RWPE2 (cell line): ENCODE data around the gene TAP2.
"Not testable (repeated sequence)": the region's sequence is repeated elsewhere in the genome, so short reads cannot be mapped to it uniquely, and the experiment has no call there.

Experiments
- ATAC-seq: fragments of 200-7000 bp; cut with Tn5 transposase; 3 replicates; pipeline ENCODE4 v1.9.1; 2021; ENCODE audit warnings: low read depth
- DNase-seq: peaks from one replicate; pipeline ENCODE4 v3.0.0-alpha.2; 2020; ENCODE audit warnings: low spot score
- H3K27ac ChIP-seq: fragments of 450-650 bp; 2 replicates; pipeline ENCODE4 v1.5.1; 2017; ENCODE audit warnings: mild to moderate bottlenecking; ENCODE audit not compliant: poor library complexity, severe bottlenecking
- H3K27me3 ChIP-seq: fragments of 250-450 bp; sonication (Bioruptor Pico); 2 replicates; pipeline ENCODE4 v1.5.1; 2021; ENCODE audit warnings: mild to moderate bottlenecking, moderate library complexity; ENCODE audit not compliant: insufficient read depth, poor library complexity, severe bottlenecking
- H3K36me3 ChIP-seq: fragments of 250-450 bp; sonication (Bioruptor Pico); 2 replicates; pipeline ENCODE4 v1.5.1; 2020; ENCODE audit warnings: low read depth, mild to moderate bottlenecking, moderate library complexity
- H3K4me1 ChIP-seq: fragments of 250-450 bp; sonication (Bioruptor Pico); 2 replicates; pipeline ENCODE4 v1.5.1; 2021; ENCODE audit warnings: mild to moderate bottlenecking, moderate library complexity; ENCODE audit not compliant: insufficient read depth, poor library complexity, severe bottlenecking
- H3K4me3 ChIP-seq: fragments of 250-450 bp; sonication (Bioruptor Pico); 2 replicates; pipeline ENCODE4 v1.5.1; 2021; ENCODE audit warnings: mild to moderate bottlenecking, moderate library complexity; ENCODE audit not compliant: severe bottlenecking
- H3K9me3 ChIP-seq: fragments of 250-450 bp; sonication (Bioruptor Pico); 2 replicates; pipeline ENCODE4 v1.5.1; 2021; ENCODE audit warnings: mild to moderate bottlenecking, moderate library complexity; ENCODE audit not compliant: severe bottlenecking
- CTCF ChIP-seq: fragments of 450-650 bp; IDR thresholded peaks from one replicate; pipeline ENCODE4 v1.5.1; 2017; ENCODE audit warnings: mild to moderate bottlenecking, moderate library complexity; ENCODE audit not compliant: poor library complexity, severe bottlenecking

TAP2 gene

GRCh38 chr6:32814145-32814544 lies 24.4 kb downstream of the TAP2 start:
- Histone ChIP-seq H3K4me3 (no peak overlapping the region), H3K4me1 (peaks cover 6% of the 10 kb centered on the region), H3K27me3 (no peaks in the 10 kb centered on the region), H3K36me3 (no peaks in the 10 kb centered on the region), H3K9me3 (no peaks in the 10 kb centered on the region), H3K27ac (no peak overlapping the region)
- ATAC-seq (no peak), DNase-seq (no peak)
- no peak for TF ChIP-seq CTCF

DNA sequence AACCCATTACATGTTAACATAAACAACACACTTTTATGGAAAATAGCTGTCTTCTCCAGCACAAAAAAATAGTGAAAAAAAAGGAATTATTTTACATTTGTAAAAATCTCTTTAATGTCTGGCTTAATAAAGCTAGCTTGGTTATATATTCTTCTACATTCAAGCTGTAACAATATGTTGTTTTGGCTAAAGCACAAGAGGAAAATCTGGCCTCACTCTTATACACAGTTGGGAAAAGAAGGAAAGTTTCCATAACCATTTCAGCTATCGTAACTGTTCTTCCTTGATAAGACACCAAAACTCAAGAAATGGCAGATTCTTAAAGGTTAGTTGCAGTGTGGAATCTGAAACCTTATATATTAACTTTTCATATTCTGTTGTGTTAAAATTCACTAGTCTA lies 29.4 kb downstream of the TAP2 start:
- ATAC-seq (no peak), DNase-seq (no peak)
- no peaks in the 10 kb centered on the region for H3K36me3 ChIP-seq
- H3K4me1 ChIP-seq: no peaks in the 10 kb centered on the region
- H3K27ac ChIP-seq: no peak overlapping the region
- no peak for TF ChIP-seq CTCF
- H3K4me3 ChIP-seq: no peak overlapping the region
- H3K27me3 ChIP-seq: no peaks in the 10 kb centered on the region
- H3K9me3 ChIP-seq: no peaks in the 10 kb centered on the region

DNA sequence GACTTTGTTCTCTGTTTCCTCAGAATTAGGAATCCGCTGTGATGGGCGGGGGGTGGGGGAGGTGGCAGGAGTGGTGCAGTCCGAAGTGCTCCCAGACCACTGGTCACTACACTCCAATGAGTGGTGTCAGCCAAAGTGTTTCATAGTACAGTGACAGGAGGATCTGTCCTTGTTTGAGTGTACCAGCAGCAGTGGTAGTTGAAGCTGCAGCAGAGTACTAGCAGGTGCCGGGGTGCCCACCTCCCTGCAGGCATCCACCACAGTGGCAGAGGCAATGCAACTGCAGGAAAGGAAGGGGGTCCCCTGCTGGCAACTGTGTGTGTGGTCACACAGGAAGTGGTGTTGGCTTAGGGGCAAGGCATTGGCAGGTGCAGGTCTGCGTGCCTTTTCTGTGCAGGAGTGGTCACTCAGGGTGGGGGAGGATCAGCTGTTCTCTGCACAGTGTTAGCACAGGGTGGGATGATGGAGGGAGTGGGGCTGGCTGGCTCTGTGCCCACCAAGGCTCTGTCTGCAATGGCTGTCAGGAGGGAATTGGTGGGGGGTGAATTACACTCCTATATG lies 31.4 kb downstream of the TAP2 start:
- Histone ChIP-seq H3K27me3 (no peaks in the 10 kb centered on the region), H3K4me1 (no peaks in the 10 kb centered on the region), H3K4me3 (no peak overlapping the region), H3K9me3 (no peaks in the 10 kb centered on the region), H3K36me3 (no peaks in the 10 kb centered on the region), H3K27ac (no peak overlapping the region)
- TF ChIP-seq CTCF: no peak
- ATAC-seq: no peak
- no peak for DNase-seq

- H3K36me3 ChIP-seq, H3K4me1 ChIP-seq, ATAC-seq, H3K4me3 ChIP-seq, H3K9me3 ChIP-seq, DNase-seq, H3K27me3 ChIP-seq, H3K27ac ChIP-seq: not testable (repeated sequence)
Measured at GRCh38 chr6:32805404-32805803, 33.1 kb downstream of the TAP2 start.

DNA sequence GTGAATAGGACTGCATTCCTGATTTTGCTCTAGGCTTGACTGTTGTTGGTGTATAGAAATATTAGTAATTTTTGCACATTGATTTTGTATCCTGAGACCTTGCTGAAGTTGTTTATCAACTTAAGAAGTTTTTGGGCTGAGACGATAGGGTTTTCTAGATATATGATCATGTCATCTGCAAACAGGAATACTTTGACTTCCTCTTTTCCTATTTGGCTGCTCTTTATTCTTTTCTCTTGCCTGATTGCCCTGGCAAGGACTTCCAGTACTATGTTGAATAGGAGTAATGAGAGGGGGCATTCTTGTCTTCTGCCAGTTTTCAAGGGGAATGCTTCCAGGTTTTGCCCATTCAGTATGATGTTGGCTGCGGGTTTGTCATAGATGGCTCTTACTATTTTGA lies 35.1 kb downstream of the TAP2 start:
- Histone ChIP-seq H3K27me3 (no peaks in the 10 kb centered on the region), H3K36me3 (no peaks in the 10 kb centered on the region), H3K9me3 (peaks cover 2% of the 10 kb centered on the region), H3K4me3 (no peak overlapping the region), H3K4me1 (no peaks in the 10 kb centered on the region), H3K27ac (no peak overlapping the region)
- DNase-seq (no peak), ATAC-seq (no peak)
- TF ChIP-seq CTCF: no peak
